NCI-H1694 (cell line): Measurements from ENCODE around the gene DDX51.
"Not testable (repeated sequence)": the region's sequence is repeated elsewhere in the genome, so short reads cannot be mapped to it uniquely, and the experiment has no call there.

Source experiments
- DNase-seq: peaks from one replicate; lab custom pipeline; 2025; lab: John Stamatoyannopoulos, UW

The DDX51 gene

GRCh38 chr12:132140918-132141841 lies 2.9 kb downstream of the DDX51 start:
- no peak for DNase-seq

- DNase-seq: no peak
Measured at GRCh38 chr12:132140501-132140900, 3.6 kb downstream of the DDX51 start.

GRCh38 chr12:132139912-132140311 lies 4.2 kb downstream of the DDX51 start:
- DNase-seq: no peak

GRCh38 chr12:132138941-132139871 lies 4.9 kb downstream of the DDX51 start:
- DNase-seq: no peak

GRCh38 chr12:132137483-132138125 lies 6.5 kb downstream of the DDX51 start:
- no peak for DNase-seq

GRCh38 chr12:132136226-132136625 lies 7.9 kb downstream of the DDX51 start:
- DNase-seq: not testable (repeated sequence)

- not testable (repeated sequence) for DNase-seq
Measured at GRCh38 chr12:132134653-132135183, 9.4 kb downstream of the DDX51 start.

- DNase-seq: no peak
Measured at GRCh38 chr12:132133952-132134652, 10.0 kb downstream of the DDX51 start.

- DNase-seq: no peak
Measured at GRCh38 chr12:132132609-132133430, 11.3 kb downstream of the DDX51 start.

GRCh38 chr12:132131952-132132351 lies 12.2 kb downstream of the DDX51 start:
- no peak for DNase-seq

- DNase-seq: no peak
Measured at GRCh38 chr12:132131229-132131628, 12.9 kb downstream of the DDX51 start.

GRCh38 chr12:132130690-132131089 lies 13.4 kb downstream of the DDX51 start:
- no peak for DNase-seq

GRCh38 chr12:132129007-132129406 lies 15.1 kb downstream of the DDX51 start:
- DNase-seq: no peak

GRCh38 chr12:132127041-132127440 lies 17.1 kb downstream of the DDX51 start:
- DNase-seq: no peak

GRCh38 chr12:132125736-132126135 lies 18.4 kb downstream of the DDX51 start:
- no peak for DNase-seq

- DNase-seq: no peak
Measured at GRCh38 chr12:132124766-132125425, 19.2 kb downstream of the DDX51 start.

GRCh38 chr12:132123970-132124765 lies 20.0 kb downstream of the DDX51 start:
- no peak for DNase-seq

- DNase-seq: no peak
Measured at GRCh38 chr12:132121283-132121682, 22.8 kb downstream of the DDX51 start.

- no peak for DNase-seq
Measured at GRCh38 chr12:132118876-132119275, 25.2 kb downstream of the DDX51 start.
